Parathyroid adenoma (tissue), 2 donors: ENCODE measurements around the gene RCOR1.

Source experiments
- H2AFZ ChIP-seq: fragments of 300-600 bp; sonication (generic); one replicate; pipeline ENCODE4 v1.7.0; 2017; ENCODE audit warnings: antibody characterized with exemption, mild to moderate bottlenecking
- H3K27ac ChIP-seq: fragments of 300-600 bp; sonication (generic); one replicate; pipeline ENCODE4 v1.7.0; 2017
- H3K27me3 ChIP-seq: fragments of 300-600 bp; sonication (generic); one replicate; pipeline ENCODE4 v1.7.0; 2017; ENCODE audit warnings: low read length; ENCODE audit not compliant: control insufficient read depth, insufficient read depth
- H3K36me3 ChIP-seq: fragments of 300-600 bp; sonication (generic); one replicate; pipeline ENCODE4 v1.7.0; 2017; ENCODE audit warnings: low read length; ENCODE audit not compliant: control insufficient read depth, insufficient read depth
- H3K4me1 ChIP-seq: fragments of 300-600 bp; sonication (generic); one replicate; pipeline ENCODE4 v1.7.0; 2017; ENCODE audit warnings: control low read depth
- H3K4me2 ChIP-seq: fragments of 300-600 bp; sonication (generic); one replicate; pipeline ENCODE4 v1.7.0; 2017; ENCODE audit warnings: low read length
- H3K4me3 ChIP-seq: fragments of 300-600 bp; sonication (generic); one replicate; pipeline ENCODE4 v1.7.0; 2017; ENCODE audit warnings: low read depth, low read length
- H3K79me2 ChIP-seq: fragments of 300-600 bp; sonication (generic); one replicate; pipeline ENCODE4 v1.7.0; 2017; ENCODE audit warnings: control low read depth
- H3K9ac ChIP-seq: fragments of 300-600 bp; sonication (generic); one replicate; pipeline ENCODE4 v1.7.0; 2017; ENCODE audit warnings: mild to moderate bottlenecking
- H3K9me3 ChIP-seq: fragments of 300-600 bp; sonication (generic); one replicate; pipeline ENCODE4 v1.7.0; 2017; ENCODE audit warnings: low read length; ENCODE audit not compliant: control insufficient read depth
- CTCF ChIP-seq: fragments of 300-600 bp; sonication (generic); IDR thresholded peaks from one replicate; pipeline ENCODE4 v1.7.0; 2017; ENCODE audit warnings: antibody characterized with exemption, mild to moderate bottlenecking
- donor health status: primary hyperparathyroidism.

Gene RCOR1

GRCh38 chr14:102659797-102660196, 67.3 kb downstream of the RCOR1 start:
- Histone ChIP-seq H3K9me3 (no peaks in the 10 kb centered on the region), H2AFZ (no peak overlapping the region), H3K27me3 (no peaks in the 10 kb centered on the region), H3K9ac (no peak overlapping the region), H3K27ac (no peak overlapping the region), H3K36me3 (no peaks in the 10 kb centered on the region), H3K4me3 (no peak overlapping the region), H3K4me1 (no peaks in the 10 kb centered on the region), H3K79me2 (peaks cover 23% of the 10 kb centered on the region), H3K4me2 (no peak overlapping the region)
- no peak for TF ChIP-seq CTCF

DNA sequence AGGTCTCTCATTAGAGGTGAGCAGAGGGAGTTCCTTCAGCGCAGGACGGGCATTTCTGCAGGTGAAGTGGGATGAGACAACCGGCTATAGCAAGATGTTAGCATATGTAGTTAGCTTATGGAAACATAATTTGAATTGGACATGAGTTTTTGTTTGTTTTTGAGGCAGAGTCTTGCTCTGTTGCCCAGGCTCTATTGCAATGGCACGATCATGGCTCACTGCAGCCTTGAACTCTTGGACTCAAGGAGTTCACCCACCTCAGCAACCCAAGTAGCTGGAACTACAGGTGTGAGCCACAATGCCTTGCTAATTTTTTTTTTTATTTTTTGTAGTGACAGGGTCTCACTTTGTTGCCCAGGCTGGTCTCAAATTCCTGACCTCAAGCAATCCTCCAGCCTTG, 69.2 kb downstream of the RCOR1 start:
- no peaks in the 10 kb centered on the region for H3K9me3 ChIP-seq
- TF ChIP-seq CTCF: no peak

GRCh38 chr14:102662636-102663430, 70.4 kb downstream of the RCOR1 start:
- Histone ChIP-seq H3K4me3 (no peak overlapping the region), H3K9ac (no peak overlapping the region), H3K27ac (no peak overlapping the region), H3K79me2 (peaks cover 17% of the 10 kb centered on the region), H3K4me1 (no peaks in the 10 kb centered on the region), H3K4me2 (no peak overlapping the region), H2AFZ (no peak overlapping the region), H3K36me3 (no peaks in the 10 kb centered on the region), H3K27me3 (no peaks in the 10 kb centered on the region), H3K9me3 (no peaks in the 10 kb centered on the region)
- no peak for TF ChIP-seq CTCF

More for the DNA sequence above, 69.2 kb downstream of the RCOR1 start:
- H3K4me2 ChIP-seq: no peak overlapping the region
- H3K79me2 ChIP-seq: peaks cover 19% of the 10 kb centered on the region
- no peaks in the 10 kb centered on the region for H3K27me3 ChIP-seq
- H3K27ac ChIP-seq: no peak overlapping the region
- no peaks in the 10 kb centered on the region for H3K36me3 ChIP-seq
- H3K4me3 ChIP-seq: no peak overlapping the region
- no peak overlapping the region for H3K9ac ChIP-seq
- H2AFZ ChIP-seq: no peak overlapping the region
- no peaks in the 10 kb centered on the region for H3K4me1 ChIP-seq

GRCh38 chr14:102663440-102663839, 71.0 kb downstream of the RCOR1 start:
- no peak overlapping the region for H3K27ac ChIP-seq
- no peak overlapping the region for H2AFZ ChIP-seq
- no peak overlapping the region for H3K4me2 ChIP-seq
- peaks cover 13% of the 10 kb centered on the region for H3K79me2 ChIP-seq
- H3K36me3 ChIP-seq: no peaks in the 10 kb centered on the region
- H3K27me3 ChIP-seq: no peaks in the 10 kb centered on the region
- no peaks in the 10 kb centered on the region for H3K4me1 ChIP-seq
- no peaks in the 10 kb centered on the region for H3K9me3 ChIP-seq
- no peak for TF ChIP-seq CTCF
- H3K4me3 ChIP-seq: no peak overlapping the region
- H3K9ac ChIP-seq: no peak overlapping the region

- H3K4me2 ChIP-seq: no peak overlapping the region
- H3K9me3 ChIP-seq: no peaks in the 10 kb centered on the region
- no peaks in the 10 kb centered on the region for H3K27me3 ChIP-seq
- no peak overlapping the region for H3K27ac ChIP-seq
- peaks cover 4% of the 10 kb centered on the region for H3K79me2 ChIP-seq
- TF ChIP-seq CTCF: no peak
- no peaks in the 10 kb centered on the region for H3K36me3 ChIP-seq
- H3K4me3 ChIP-seq: no peak overlapping the region
- no peak overlapping the region for H3K9ac ChIP-seq
- no peaks in the 10 kb centered on the region for H3K4me1 ChIP-seq
- H2AFZ ChIP-seq: no peak overlapping the region
Measured at GRCh38 chr14:102665621-102666020, 73.2 kb downstream of the RCOR1 start.
